Occipital lobe (tissue), 2 donors: Measurements from ENCODE around the gene SLC12A8. TPM values are rescaled to one million over a fixed set of nuclear protein-coding genes. Genes with fewer than 3 reads are reported as not detected.

Source experiments
- DNase-seq: peaks from one replicate; lab custom pipeline; 2025; lab: John Stamatoyannopoulos, UW
- total RNA-seq: library from RNA; depleted of rRNA; stranded (reverse); fragments of >200 nt; gene quantifications from one replicate; pipeline ENCODE4 v1.2.3, GENCODE V29; 2014

SLC12A8 gene
- total RNA-seq, 1 donor from 2014 or later: 2.7 TPM

GRCh38 chr3:125140818-125141595 is 71.5 kb downstream of the SLC12A8 start:
- DNase-seq: no peak

DNA sequence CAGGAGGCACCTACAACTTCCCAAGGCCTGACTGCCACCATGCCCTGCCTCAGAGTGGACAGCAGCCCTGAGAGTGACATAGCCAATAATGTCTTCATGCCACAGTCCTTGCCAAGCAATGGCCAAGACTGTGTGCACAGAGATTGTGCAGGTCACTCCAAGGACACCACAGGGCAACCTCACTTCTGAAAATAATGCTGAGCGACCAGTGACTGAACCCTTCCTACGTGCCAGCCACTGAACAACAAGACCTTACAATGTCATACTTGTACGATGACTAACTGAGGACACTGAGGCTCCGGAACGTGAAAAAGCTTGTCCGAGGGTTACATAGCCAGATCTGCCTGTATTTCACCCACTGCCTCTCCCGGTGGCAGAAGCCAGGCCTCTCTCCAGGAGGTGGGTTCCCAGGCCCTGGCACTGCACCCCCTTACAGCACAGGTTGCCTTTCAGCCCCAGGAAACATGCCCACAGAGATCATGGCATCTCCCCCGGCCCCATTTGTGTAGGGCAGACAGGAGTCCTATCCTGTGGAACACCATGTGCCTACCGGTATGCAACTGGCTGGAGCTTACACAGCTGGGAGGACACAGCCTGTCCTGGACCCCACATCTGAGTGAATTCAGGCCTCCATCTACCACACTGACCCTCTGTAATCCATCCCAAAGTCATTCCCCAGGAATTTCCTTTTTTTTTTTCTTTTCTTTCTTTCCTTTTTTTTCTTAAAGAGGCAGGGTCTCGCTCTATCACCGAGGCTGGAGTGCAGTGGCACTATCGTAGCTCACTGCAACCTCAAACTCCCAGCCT is 72.3 kb downstream of the SLC12A8 start:
- no peak for DNase-seq

- no peak for DNase-seq
Measured at GRCh38 chr3:125139386-125139785, 73.2 kb downstream of the SLC12A8 start.

- DNase-seq: no peak
Measured at GRCh38 chr3:125137358-125138033, 75.1 kb downstream of the SLC12A8 start.

GRCh38 chr3:125136966-125137357 is 75.6 kb downstream of the SLC12A8 start:
- no peak for DNase-seq

GRCh38 chr3:125136515-125136914 is 76.0 kb downstream of the SLC12A8 start:
- no peak for DNase-seq

GRCh38 chr3:125134952-125135351 is 77.6 kb downstream of the SLC12A8 start:
- no peak for DNase-seq

DNA sequence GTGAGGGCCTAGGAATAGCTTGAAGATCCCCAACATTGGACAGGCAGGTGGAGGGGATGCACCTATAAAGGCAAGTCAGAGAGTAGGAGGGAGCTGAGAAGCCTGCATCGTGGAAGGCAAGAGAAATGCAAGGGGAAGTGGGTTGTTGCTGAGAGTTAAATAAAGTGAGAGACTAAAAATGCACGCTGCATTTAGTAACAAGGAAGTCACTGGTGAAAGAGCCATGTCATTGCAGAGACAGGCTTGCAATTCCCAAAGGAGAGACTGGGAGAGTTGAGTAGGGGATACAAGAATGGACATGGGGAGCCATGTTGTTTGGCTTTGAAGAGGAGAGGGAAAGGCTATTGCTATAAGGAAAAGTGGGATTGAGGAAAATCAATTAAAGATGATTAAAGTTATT is 79.7 kb downstream of the SLC12A8 start:
- no peak for DNase-seq

GRCh38 chr3:125129512-125129997 is 83.0 kb downstream of the SLC12A8 start:
- peak; percentile 64 for DNase-seq

DNA sequence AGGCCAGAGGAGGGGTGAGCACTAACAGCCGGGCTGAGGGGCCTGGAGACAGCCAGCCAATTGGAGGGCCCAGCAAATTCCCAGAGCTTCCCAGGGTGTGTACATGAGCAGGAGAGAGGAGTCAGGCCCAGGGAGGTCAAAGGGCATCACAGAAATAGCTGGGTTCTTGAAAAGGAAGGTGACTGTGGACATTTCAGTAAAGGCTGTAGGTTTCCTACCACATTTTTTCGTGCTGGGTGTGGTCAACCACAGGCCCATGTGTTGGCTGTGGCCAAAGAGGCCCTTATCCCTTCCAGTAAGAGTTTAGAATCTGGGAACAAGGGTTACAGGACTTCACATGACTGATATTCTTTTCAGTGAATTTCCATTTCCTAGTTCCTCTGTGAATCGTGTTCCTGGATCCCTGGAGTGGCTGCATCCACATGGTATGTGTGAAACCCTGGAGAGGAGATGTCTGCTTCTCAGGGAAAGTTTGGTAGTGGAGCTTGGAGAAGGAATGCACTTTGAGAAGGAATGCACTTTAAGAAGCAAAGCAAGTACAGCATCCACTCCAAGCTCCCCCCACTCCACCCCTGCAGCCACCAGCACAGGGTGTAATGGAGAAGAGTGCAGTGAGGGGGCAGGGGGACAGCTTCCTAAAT is 83.6 kb downstream of the SLC12A8 start:
- DNase-seq: peak; percentile 10

GRCh38 chr3:125126323-125126722 is 86.2 kb downstream of the SLC12A8 start:
- DNase-seq: no peak

GRCh38 chr3:125125821-125126245 is 86.7 kb downstream of the SLC12A8 start:
- no peak for DNase-seq

- no peak for DNase-seq
Measured at GRCh38 chr3:125123451-125124305, 88.9 kb downstream of the SLC12A8 start.

GRCh38 chr3:125121246-125122010 is 91.1 kb downstream of the SLC12A8 start:
- DNase-seq: no peak

GRCh38 chr3:125120379-125121122 is 92.0 kb downstream of the SLC12A8 start:
- DNase-seq: peak; percentile 56

- DNase-seq: no peak
Measured at GRCh38 chr3:125119752-125120378, 92.7 kb downstream of the SLC12A8 start.

DNA sequence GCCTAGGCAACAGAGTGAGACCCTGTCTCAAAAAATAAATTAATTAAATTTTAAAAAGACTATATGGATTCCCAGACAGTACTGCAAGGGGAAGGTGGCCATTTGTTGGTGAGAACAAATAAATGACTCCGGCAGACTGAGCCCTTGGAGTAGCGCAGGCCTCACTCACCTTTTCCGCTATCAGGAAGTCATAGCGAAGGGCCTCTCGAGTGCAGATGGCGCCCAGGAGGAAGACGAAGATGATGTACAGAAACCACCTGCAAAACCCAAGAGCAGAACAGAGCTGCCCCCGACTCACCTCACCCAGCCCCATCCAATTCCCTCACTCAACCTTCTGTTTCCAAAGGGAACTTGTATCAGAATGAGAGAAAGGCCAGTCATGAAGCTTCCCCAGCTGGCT is 93.9 kb downstream of the SLC12A8 start:
- DNase-seq: no peak

GRCh38 chr3:125117631-125118191 is 94.8 kb downstream of the SLC12A8 start:
- no peak for DNase-seq
